Astrocyte (in vitro differentiated cells and primary cell): Measurements from ENCODE around the gene AQP2. TPM values are rescaled to one million over a fixed set of nuclear protein-coding genes. Genes with fewer than 3 reads are reported as not detected.

Experiments used
- DNase-seq: peaks from one replicate; pipeline ENCODE4 v3.0.0-alpha.2; 2010; ENCODE audit warnings: low read depth
- FAIRE-seq: peaks from 2 replicates; lab custom pipeline; 2011; peaks lifted over from hg19 to GRCh38; lab: Jason Lieb, UNC
- H2AFZ ChIP-seq: 2 replicates; pipeline ENCODE4 v1.6.0; 2012; ENCODE audit warnings: low read depth, low read length, inconsistent platforms
- H3K27ac ChIP-seq: 2 replicates; pipeline ENCODE4 v1.5.1; 2011; ENCODE audit warnings: low read depth, low read length, inconsistent platforms
- H3K27me3 ChIP-seq: 2 replicates; pipeline ENCODE4 v1.6.0; 2011; ENCODE audit warnings: low read length, inconsistent platforms; ENCODE audit not compliant: insufficient read depth
- H3K36me3 ChIP-seq: 2 replicates; pipeline ENCODE4 v1.5.1; 2011; ENCODE audit warnings: low read length, inconsistent platforms; ENCODE audit not compliant: insufficient read depth
- H3K4me1 ChIP-seq: 2 replicates; pipeline ENCODE4 v1.5.1; 2011; ENCODE audit warnings: low read length, inconsistent platforms; ENCODE audit not compliant: insufficient read depth
- H3K4me2 ChIP-seq: 2 replicates; pipeline ENCODE4 v1.6.0; 2012; ENCODE audit warnings: low read length, inconsistent platforms
- H3K4me3 ChIP-seq: 2 replicates; pipeline ENCODE4 v1.5.1; 2011; ENCODE audit warnings: low read depth, mild to moderate bottlenecking, low read length, inconsistent platforms; ENCODE audit not compliant: insufficient read depth
- H3K79me2 ChIP-seq: 2 replicates; pipeline ENCODE4 v1.6.0; 2012; ENCODE audit warnings: mild to moderate bottlenecking, low read length, inconsistent platforms; ENCODE audit not compliant: insufficient read depth
- H3K9ac ChIP-seq: 2 replicates; pipeline ENCODE4 v1.6.0; 2012; ENCODE audit warnings: mild to moderate bottlenecking, low read length, inconsistent platforms
- H3K9me3 ChIP-seq: 2 replicates; pipeline ENCODE4 v1.5.1; 2012; ENCODE audit warnings: low read depth, mild to moderate bottlenecking, low read length, inconsistent platforms; ENCODE audit not compliant: insufficient read depth
- H4K20me1 ChIP-seq: 2 replicates; pipeline ENCODE4 v1.6.0; 2012; ENCODE audit warnings: low read length, inconsistent platforms; ENCODE audit not compliant: insufficient read depth
- H3K27ac Mint-ChIP-seq: one replicate; pipeline ENCODE4 v1.8.0; 2021; ENCODE audit warnings: mild to moderate bottlenecking, mixed read lengths; ENCODE audit not compliant: unreplicated experiment
- H3K27me3 Mint-ChIP-seq: one replicate; pipeline ENCODE4 v1.8.0; 2021; ENCODE audit warnings: low read depth, mixed read lengths; ENCODE audit not compliant: unreplicated experiment
- H3K36me3 Mint-ChIP-seq: one replicate; pipeline ENCODE4 v1.8.0; 2021; ENCODE audit warnings: low read depth, mixed read lengths; ENCODE audit not compliant: unreplicated experiment
- H3K4me1 Mint-ChIP-seq: one replicate; pipeline ENCODE4 v1.8.0; 2021; ENCODE audit warnings: low read depth, mixed read lengths; ENCODE audit not compliant: unreplicated experiment
- H3K4me3 Mint-ChIP-seq: one replicate; pipeline ENCODE4 v1.8.0; 2021; ENCODE audit warnings: mild to moderate bottlenecking, moderate library complexity, mixed read lengths; ENCODE audit not compliant: unreplicated experiment
- H3K9me3 Mint-ChIP-seq: one replicate; pipeline ENCODE4 v1.8.0; 2021; ENCODE audit warnings: mild to moderate bottlenecking, mixed read lengths; ENCODE audit not compliant: unreplicated experiment
- CTCF ChIP-seq: IDR thresholded peaks from 2 replicates; pipeline ENCODE4 v1.5.1; 2011; ENCODE audit warnings: low read depth, mild to moderate bottlenecking, inconsistent platforms, low read length, moderate library complexity; ENCODE audit not compliant: insufficient read depth
- EZH2 ChIP-seq: IDR thresholded peaks from 2 replicates; pipeline ENCODE4 v1.6.1; 2012; ENCODE audit warnings: mild to moderate bottlenecking, low read length, inconsistent platforms; ENCODE audit not compliant: insufficient read depth
- total RNA-seq: library from RNA; stranded (reverse); gene quantifications from 2 replicates; pipeline ENCODE4 v1.2.1, GENCODE V29; 2021

The AQP2 gene
- total RNA-seq, 1 donor from 2014 or later: not detected

- peaks cover 9% of the 10 kb centered on the region for H3K4me1 Mint-ChIP-seq
These were observed 37.9 kb upstream of the AQP2 start for GRCh38 chr12:49912345-49913255.

GRCh38 chr12:49916129-49916919 is 34.2 kb upstream of the AQP2 start:
- H4K20me1 ChIP-seq: no peaks in the 10 kb centered on the region
- H3K4me3 ChIP-seq: no peak overlapping the region
- H3K9me3 ChIP-seq: no peaks in the 10 kb centered on the region
- FAIRE-seq: no peak
- peaks cover 5% of the 10 kb centered on the region for H3K4me1 ChIP-seq
- H3K79me2 ChIP-seq: no peaks in the 10 kb centered on the region
- H3K27ac ChIP-seq: no peak overlapping the region
- no peak overlapping the region for H2AFZ ChIP-seq
- H3K36me3 ChIP-seq: no peaks in the 10 kb centered on the region
- Mint-ChIP-seq H3K4me1 (no peaks in the 10 kb centered on the region), H3K9me3 (no peaks in the 10 kb centered on the region), H3K27ac (no peak overlapping the region), H3K27me3 (peaks cover 41% of the 10 kb centered on the region), H3K36me3 (no peaks in the 10 kb centered on the region), H3K4me3 (no peak overlapping the region)
- H3K4me2 ChIP-seq: no peak overlapping the region
- TF ChIP-seq EZH2 (no peak), CTCF (no peak)
- H3K9ac ChIP-seq: no peak overlapping the region
- DNase-seq: no peak
- no peaks in the 10 kb centered on the region for H3K27me3 ChIP-seq

More at GRCh38 chr12:49912345-49913255, 37.9 kb upstream of the AQP2 start:
- Mint-ChIP-seq H3K27ac (no peak overlapping the region), H3K4me3 (no peak overlapping the region), H3K36me3 (no peaks in the 10 kb centered on the region), H3K27me3 (peaks cover 31% of the 10 kb centered on the region), H3K9me3 (no peaks in the 10 kb centered on the region)
- Histone ChIP-seq H3K4me2 (no peak overlapping the region), H4K20me1 (no peaks in the 10 kb centered on the region), H3K36me3 (no peaks in the 10 kb centered on the region), H3K4me3 (no peak overlapping the region), H3K79me2 (no peaks in the 10 kb centered on the region), H3K9ac (no peak overlapping the region), H3K4me1 (peaks cover 9% of the 10 kb centered on the region), H3K27me3 (no peaks in the 10 kb centered on the region), H3K9me3 (no peaks in the 10 kb centered on the region), H2AFZ (no peak overlapping the region), H3K27ac (no peak overlapping the region)
- FAIRE-seq (no peak), DNase-seq (no peak)
- TF ChIP-seq CTCF: no peak
- no peak for TF ChIP-seq EZH2
